Measurements from ENCODE around the gene OR10J1.
"Not testable (repeated sequence)": the region's sequence is repeated elsewhere in the genome, so short reads cannot be mapped to it uniquely, and the experiment has no call there.

The OR10J1 gene
- 0 to 0.18 (median 0) reads per million in 18 experiments for total RNA-seq

- DNase-seq: no peak
These were observed at the start of gene OR10J1 for GRCh38 chr1:159439422-159439821. OR10J1 (plus strand) TSS chr1:159439722; CDS start chr1:159439792, 70 bp downstream.

GRCh38 chr1:159406821-159407220 lies 32.7 kb upstream of the OR10J1 start:
- DNase-seq: no peak

GRCh38 chr1:159408862-159409400 lies 30.6 kb upstream of the OR10J1 start:
- no peak for DNase-seq

DNA sequence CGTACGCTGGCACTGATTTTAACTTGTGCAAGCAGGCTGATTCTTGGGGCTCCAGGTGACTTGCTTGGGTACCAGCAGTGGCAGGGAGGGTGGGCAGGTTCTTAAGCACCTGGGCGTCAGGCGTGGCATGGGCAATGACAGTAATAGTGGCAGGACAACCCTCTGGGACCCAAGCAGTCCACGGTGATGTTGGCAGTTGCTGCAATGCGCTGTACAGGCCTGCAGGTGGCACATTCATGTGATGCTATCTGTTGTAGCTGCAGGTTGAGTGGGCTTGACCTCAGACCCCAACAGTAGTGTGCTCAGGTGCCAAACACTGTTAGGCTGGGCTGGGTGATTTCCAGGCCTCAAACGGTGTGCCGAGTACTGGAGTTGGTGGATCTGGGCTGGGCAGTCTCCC lies 17.7 kb upstream of the OR10J1 start:
- no peak for DNase-seq

- no peak for DNase-seq
These were observed 11.0 kb upstream of the OR10J1 start for GRCh38 chr1:159428536-159428935.

- DNase-seq: no peak
These were observed 10.3 kb upstream of the OR10J1 start for GRCh38 chr1:159429074-159429861.

DNA sequence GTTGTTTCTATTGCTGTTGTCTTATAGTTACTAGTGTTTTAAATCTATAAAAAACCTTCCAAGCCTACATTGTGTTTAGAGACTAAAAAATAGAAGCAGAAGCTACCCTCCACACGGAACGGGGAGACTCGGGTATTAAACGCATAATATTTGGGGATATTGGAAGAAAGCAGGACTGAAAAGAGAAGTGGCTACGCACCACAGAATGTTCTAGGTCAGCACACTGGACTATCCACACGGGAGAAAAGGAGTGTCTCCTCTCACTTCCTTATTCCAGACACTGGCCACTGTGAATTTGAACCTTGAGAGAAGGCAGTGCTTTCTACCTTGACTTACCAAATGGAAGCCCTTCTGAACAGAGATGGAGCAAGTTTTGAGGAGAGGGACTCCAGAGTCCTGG lies 8.5 kb upstream of the OR10J1 start:
- DNase-seq: peak in 1 of 2 donors; percentile 10

DNA sequence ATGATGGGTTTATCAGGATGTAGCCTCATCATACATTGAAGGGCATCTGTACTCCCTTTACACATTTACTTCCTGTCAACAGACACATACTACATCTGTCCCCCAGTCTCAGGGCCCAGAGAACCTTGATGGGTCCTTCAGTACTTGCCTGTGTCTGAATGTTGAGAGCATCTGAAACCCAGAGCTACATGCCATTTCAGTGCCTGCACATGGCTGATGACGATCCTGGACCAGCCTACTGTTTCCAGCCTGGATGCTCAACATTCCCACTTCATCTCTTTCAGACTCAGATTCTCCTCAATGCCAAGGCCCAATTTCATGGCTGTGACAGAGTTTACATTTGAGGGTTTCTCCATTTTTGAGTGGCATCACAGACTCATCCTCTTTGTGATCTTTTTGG lies 7.6 kb upstream of the OR10J1 start, which contains the start of gene OR10J4:
Gene OR10J4 (plus strand): TSS at position 301 of the 400 bp plus-strand sequence.
- DNase-seq: no peak

DNA sequence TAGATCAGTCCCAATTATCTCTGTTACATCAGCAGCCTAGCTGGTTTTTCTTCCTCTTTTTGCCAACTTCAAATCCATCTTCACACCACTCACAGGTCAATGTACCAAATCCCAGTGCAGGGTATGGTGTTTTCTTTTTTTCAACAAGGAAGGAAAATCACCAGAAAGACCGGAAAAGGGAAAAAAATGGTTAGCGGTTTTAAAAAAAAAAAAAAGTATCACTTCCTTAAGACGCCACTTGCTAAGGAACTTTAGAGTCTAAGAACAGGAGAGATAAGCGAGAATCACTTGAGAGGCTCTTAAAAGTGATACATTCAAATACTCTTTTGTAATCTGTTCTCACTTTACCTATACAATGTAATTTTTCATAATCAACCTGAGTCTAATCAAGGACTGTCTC lies 3.1 kb upstream of the OR10J1 start:
- peak in 1 of 2 donors; percentile 21 for DNase-seq

GRCh38 chr1:159441360-159441759 lies 1.8 kb downstream of the OR10J1 start:
- DNase-seq: peak in 1 of 2 donors; percentile 52

- DNase-seq: no peak
These were observed 2.9 kb downstream of the OR10J1 start for GRCh38 chr1:159442428-159442827.

DNA sequence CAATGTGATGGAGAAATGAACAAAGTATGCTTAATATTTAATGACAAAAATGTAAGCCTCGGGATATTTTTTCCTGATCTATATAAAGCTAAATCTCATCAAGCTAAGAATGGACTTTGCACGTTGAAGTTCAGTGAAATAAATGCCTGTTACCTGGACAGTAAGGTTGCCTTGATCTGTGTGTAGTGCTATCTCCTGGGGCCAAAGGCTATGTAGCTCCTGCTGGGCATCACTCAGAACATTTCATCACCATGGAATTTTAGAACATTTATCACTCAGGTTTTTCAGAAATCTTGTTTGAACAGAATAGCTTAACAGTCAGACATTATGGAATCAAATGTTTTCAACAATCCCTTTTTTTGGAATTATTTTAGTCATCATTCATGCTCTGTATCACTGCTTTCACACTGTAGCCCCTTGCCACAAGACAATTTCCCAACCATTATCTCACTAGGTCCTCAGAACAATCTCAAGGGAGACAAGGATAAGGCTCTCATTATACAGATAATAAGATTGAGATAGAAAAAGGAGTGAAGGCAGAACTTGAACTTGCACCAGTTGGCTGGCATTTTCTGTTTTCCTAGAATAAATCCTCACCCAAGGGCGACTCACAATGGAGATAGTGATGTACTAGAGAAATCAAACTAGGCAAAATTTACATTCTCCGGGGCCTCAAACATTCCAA lies 3.7 kb downstream of the OR10J1 start:
- no peak for DNase-seq

GRCh38 chr1:159444511-159444910 lies 5.0 kb downstream of the OR10J1 start:
- DNase-seq: no peak

DNA sequence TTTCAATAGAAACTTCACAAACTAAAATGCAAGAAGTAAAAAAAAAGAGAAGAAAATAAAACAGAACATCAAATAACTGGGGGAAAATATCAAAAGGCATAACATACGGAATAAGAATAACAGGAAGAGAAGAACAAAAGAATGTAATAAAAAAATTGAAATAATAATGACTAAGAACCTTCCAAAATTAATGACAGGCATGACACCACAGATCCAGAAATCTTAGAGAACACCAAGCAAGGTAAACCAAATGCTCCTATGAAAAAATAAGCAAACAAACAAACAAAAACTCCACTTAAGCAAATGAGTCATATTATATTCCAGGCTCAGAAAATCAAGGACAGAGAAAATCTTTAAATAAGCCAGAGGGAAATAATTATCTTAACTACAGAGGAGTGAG lies 8.7 kb downstream of the OR10J1 start:
- no peak for DNase-seq

- DNase-seq: not testable (repeated sequence)
These were observed 10.1 kb downstream of the OR10J1 start for GRCh38 chr1:159449605-159450004.

GRCh38 chr1:159459551-159459950 lies 20.0 kb downstream of the OR10J1 start:
- DNase-seq: no peak

DNA sequence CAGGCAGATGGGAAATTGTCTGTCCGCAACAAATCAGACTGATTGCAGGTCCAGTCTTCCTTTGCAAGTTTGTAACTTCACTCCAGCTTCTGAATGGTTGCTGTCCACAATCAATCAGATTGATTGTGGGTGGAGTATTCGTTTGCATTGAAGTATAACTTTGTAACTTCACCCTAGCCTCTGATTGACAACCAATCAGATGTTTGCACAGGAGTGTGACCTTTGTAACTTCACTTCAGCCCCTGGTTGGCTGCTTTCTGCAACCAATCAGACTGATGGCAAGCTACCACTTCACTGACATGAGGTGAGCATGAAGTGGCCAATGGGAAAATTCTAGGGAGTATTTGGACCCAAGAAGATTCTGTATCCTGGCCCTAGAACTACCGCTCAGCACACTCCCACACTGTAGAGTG lies 25.7 kb downstream of the OR10J1 start:
- no peak for DNase-seq

DNA sequence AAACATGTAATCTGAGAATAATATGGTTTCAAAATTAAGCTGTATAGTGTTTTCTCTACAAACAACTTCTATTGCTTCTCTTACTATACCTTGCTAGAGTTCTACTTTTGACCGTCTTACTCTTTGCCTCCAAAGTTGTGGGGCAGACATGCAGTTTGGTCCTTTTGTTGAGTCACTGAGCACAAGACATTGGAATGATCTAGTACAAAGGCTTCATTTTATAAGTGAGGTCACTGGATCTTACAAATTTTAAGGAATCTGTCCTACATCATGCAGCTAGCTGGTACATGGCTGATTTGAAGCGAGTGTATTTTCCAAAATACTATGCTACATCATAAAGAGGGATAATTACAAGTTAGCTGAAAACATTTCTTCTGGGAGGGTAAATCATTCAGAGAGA lies 28.8 kb downstream of the OR10J1 start:
- DNase-seq: no peak

- peak in 1 of 2 donors; percentile 22 for DNase-seq
These were observed 30.5 kb downstream of the OR10J1 start for GRCh38 chr1:159469921-159470533.

GRCh38 chr1:159473335-159473734 lies 33.8 kb downstream of the OR10J1 start:
- DNase-seq: no peak

- DNase-seq: no peak
These were observed 35.4 kb downstream of the OR10J1 start for GRCh38 chr1:159474926-159475325.

GRCh38 chr1:159483501-159483900 lies 44.0 kb downstream of the OR10J1 start:
- DNase-seq: no peak
